Measurements from ENCODE around the gene PPP1R37. TPM values are rescaled to one million over a fixed set of nuclear protein-coding genes. Genes with fewer than 3 reads are reported as not detected.

PPP1R37 gene
- total RNA-seq, 1 experiment from 2014 or later, result 20.4 TPM

GRCh38 chr19:45166723-45167252, 73.8 kb downstream of the PPP1R37 start:
- DNase-seq (ENCODE audit: low read depth, low spot score), result no peak
- no peaks in the 10 kb centered on the region for H3K36me3 ChIP-seq (ENCODE audit: control insufficient read depth, insufficient read depth, low read length)
- H3K9me3 ChIP-seq (ENCODE audit: control insufficient read depth, insufficient read depth, low read depth, low read length), result no peaks in the 10 kb centered on the region
- intact Hi-C loops (cut with micrococcal nuclease; ENCODE audit: unreplicated experiment), result no loop called here
- no peaks in the 10 kb centered on the region for H3K27me3 ChIP-seq (ENCODE audit: control insufficient read depth, insufficient read depth, low read length)
- ATAC-seq, result no peak
- H3K4me3 ChIP-seq (ENCODE audit: low read depth in 2 of 2, low read length in 2 of 2), result no peak overlapping the region
- in situ Hi-C loops (cut with HindIII; ENCODE audit: low pct_unique_long_range_greater_than_20kb, low sequenced_read_pairs), result no loop called here
- no peak for TF ChIP-seq SIN3A (IDR thresholded peaks at IDR 0.05; ENCODE audit: borderline replicate concordance, insufficient read depth, low read depth, low read length)
- TF ChIP-seq CTCF (IDR thresholded peaks at IDR 0.05), result no peak
- no peak for TF ChIP-seq REST (IDR thresholded peaks at IDR 0.05; ENCODE audit: insufficient read depth in 1 of 2, low read depth in 2 of 2, low read length in 1 of 2)
- TF ChIP-seq TCF7L2 (IDR thresholded peaks at IDR 0.05; ENCODE audit: low read depth, low read length), result no peak
- no peak for TF ChIP-seq POLR2AphosphoS5 (IDR thresholded peaks at IDR 0.05; ENCODE audit: low read depth, low read length)
- no TSS peak for BruUV-seq (replicated peaks)
- H3K4me1 ChIP-seq (ENCODE audit: control insufficient read depth, insufficient read depth, low read length), result no peaks in the 10 kb centered on the region
- no peak overlapping the region for H3K27ac ChIP-seq (ENCODE audit: low read length)
- ChIA-PET CTCF (interaction anchor here (0.7 kb wide), 1 partner anchor 302 kb away, joined by 13 read pairs; no protein-coding TSS in a partner anchor), POLR2A (interaction anchor here (0.6 kb wide), 1 partner anchor 162 kb away, joined by 3 read pairs; no protein-coding TSS in a partner anchor)

- ChIA-PET POLR2A (no interaction called here), CTCF (no interaction called here)
- no peaks in the 10 kb centered on the region for H3K27me3 ChIP-seq (ENCODE audit: control insufficient read depth, insufficient read depth, low read length)
- H3K36me3 ChIP-seq (ENCODE audit: control insufficient read depth, insufficient read depth, low read length), result no peaks in the 10 kb centered on the region
- no TSS peak for BruUV-seq (replicated peaks)
- no peak overlapping the region for H3K4me3 ChIP-seq (ENCODE audit: low read depth in 2 of 2, low read length in 2 of 2)
- no peaks in the 10 kb centered on the region for H3K9me3 ChIP-seq (ENCODE audit: control insufficient read depth, insufficient read depth, low read depth, low read length)
- H3K4me1 ChIP-seq (ENCODE audit: control insufficient read depth, insufficient read depth, low read length), result no peaks in the 10 kb centered on the region
- intact Hi-C loops (cut with micrococcal nuclease; ENCODE audit: unreplicated experiment) (no loop called here), in situ Hi-C loops (cut with HindIII; ENCODE audit: low pct_unique_long_range_greater_than_20kb, low sequenced_read_pairs) (no loop called here)
- TF ChIP-seq SIN3A (IDR thresholded peaks at IDR 0.05; ENCODE audit: borderline replicate concordance, insufficient read depth, low read depth, low read length), result no peak
- TF ChIP-seq POLR2AphosphoS5 (IDR thresholded peaks at IDR 0.05; ENCODE audit: low read depth, low read length), result no peak
- no peak for TF ChIP-seq CTCF (IDR thresholded peaks at IDR 0.05)
- no peak for TF ChIP-seq TCF7L2 (IDR thresholded peaks at IDR 0.05; ENCODE audit: low read depth, low read length)
- TF ChIP-seq REST (IDR thresholded peaks at IDR 0.05; ENCODE audit: insufficient read depth in 1 of 2, low read depth in 2 of 2, low read length in 1 of 2), result no peak
- DNase-seq (ENCODE audit: low read depth, low spot score), result no peak
- no peak overlapping the region for H3K27ac ChIP-seq (ENCODE audit: low read length)
- no peak for ATAC-seq
Observed at GRCh38 chr19:45168767-45169351, 75.9 kb downstream of the PPP1R37 start.
